Skin epidermis (tissue), 12 donors: Measurements from ENCODE around the gene SETDB2.

Source experiments
- H3K27ac ChIP-seq, 21 experiments: fragments of 200-600 bp; sonication (generic) in 11 of 21; one replicate each; pipeline ENCODE4 v1.5.0; 2020; ENCODE audit warnings: mild to moderate bottlenecking in 3 of 21, inconsistent platforms in 2 of 21, moderate library complexity in 2 of 21
- H3K4me3 ChIP-seq, 7 experiments: fragments of 200-600 bp; sonication (generic) in 2 of 7; one replicate each; pipeline ENCODE4 v1.5.0; 2020; ENCODE audit warnings: inconsistent platforms in 2 of 7, mild to moderate bottlenecking in 2 of 7, moderate library complexity in 1 of 7

Gene SETDB2

GRCh38 chr13:49459580-49459979 lies 15.5 kb downstream of the SETDB2 start:
- no peak overlapping the region for H3K4me3 ChIP-seq
- H3K27ac ChIP-seq = no peak overlapping the region

GRCh38 chr13:49464085-49464484 lies 20.0 kb downstream of the SETDB2 start:
- Histone ChIP-seq H3K27ac (no peak overlapping the region), H3K4me3 (no peak overlapping the region)

GRCh38 chr13:49464621-49465325 lies 20.7 kb downstream of the SETDB2 start:
- no peak overlapping the region for H3K4me3 ChIP-seq
- no peak overlapping the region for H3K27ac ChIP-seq

- H3K4me3 ChIP-seq = no peak overlapping the region
- H3K27ac ChIP-seq = no peak overlapping the region
These were observed 22.3 kb downstream of the SETDB2 start for GRCh38 chr13:49466292-49466838.

- Histone ChIP-seq H3K27ac (no peak overlapping the region), H3K4me3 (no peak overlapping the region)
These were observed 28.1 kb downstream of the SETDB2 start for GRCh38 chr13:49472186-49472585.

GRCh38 chr13:49476529-49476928 lies 32.5 kb downstream of the SETDB2 start:
- H3K27ac ChIP-seq = no peak overlapping the region
- no peak overlapping the region for H3K4me3 ChIP-seq

GRCh38 chr13:49481788-49482187 lies 37.7 kb downstream of the SETDB2 start:
- Histone ChIP-seq H3K4me3 (no peak overlapping the region), H3K27ac (no peak overlapping the region)

- no peak overlapping the region for H3K27ac ChIP-seq
- no peak overlapping the region for H3K4me3 ChIP-seq
These were observed 44.5 kb downstream of the SETDB2 start for GRCh38 chr13:49488563-49488962.

GRCh38 chr13:49494645-49495044 lies 50.6 kb downstream of the SETDB2 start:
- peak overlapping the region; percentile 33 to 70 (median 55) for H3K4me3 ChIP-seq
- H3K27ac ChIP-seq = peak overlapping the region in 18 of 21 experiments; percentile 82 to 98 (median 95)

- peak within 1 kb of the TSS; percentile 33 to 70 (median 55) for H3K4me3 ChIP-seq
These were observed 52.0 kb downstream of the SETDB2 start, which contains the start of gene PHF11 for GRCh38 chr13:49495783-49496762. Gene PHF11 (plus strand): TSS chr13:49495953. CDS start chr13:49496002, 49 bp downstream.

GRCh38 chr13:49496837-49497236 lies 52.8 kb downstream of the SETDB2 start:
- peak overlapping the region in 18 of 21 experiments; percentile 82 to 98 (median 95) for H3K27ac ChIP-seq
- peak overlapping the region in 3 of 7 experiments; percentile 51 to 69 (median 53) for H3K4me3 ChIP-seq

More at GRCh38 chr13:49495783-49496762, 52.0 kb downstream of the SETDB2 start, which contains the start of gene PHF11:
- peak within 1 kb of the TSS; percentile 82 to 98 (median 95) for H3K27ac ChIP-seq

GRCh38 chr13:49497272-49497671 lies 53.2 kb downstream of the SETDB2 start:
- H3K27ac ChIP-seq = peak overlapping the region in 11 of 21 experiments; percentile 2 to 98 (median 39)
- no peak overlapping the region for H3K4me3 ChIP-seq

- Histone ChIP-seq H3K27ac (peak overlapping the region in 9 of 21 experiments; percentile 10 to 98 (median 38)), H3K4me3 (no peak overlapping the region)
These were observed 54.1 kb downstream of the SETDB2 start for GRCh38 chr13:49498206-49498605.

GRCh38 chr13:49499889-49500660 lies 56.0 kb downstream of the SETDB2 start:
- Histone ChIP-seq H3K4me3 (no peak overlapping the region), H3K27ac (peak overlapping the region in 12 of 21 experiments; percentile 2 to 64 (median 32))

- H3K4me3 ChIP-seq = no peak overlapping the region
- H3K27ac ChIP-seq = peak overlapping the region in 2 of 21 experiments; percentile 17 to 37
These were observed 58.9 kb downstream of the SETDB2 start for GRCh38 chr13:49502954-49503353.

GRCh38 chr13:49503951-49504350 lies 59.9 kb downstream of the SETDB2 start:
- Histone ChIP-seq H3K27ac (no peak overlapping the region), H3K4me3 (no peak overlapping the region)

- no peak overlapping the region for H3K27ac ChIP-seq
- H3K4me3 ChIP-seq = no peak overlapping the region
These were observed 68.5 kb downstream of the SETDB2 start for GRCh38 chr13:49512578-49512977.

GRCh38 chr13:49516467-49516866 lies 72.4 kb downstream of the SETDB2 start:
- H3K27ac ChIP-seq = no peak overlapping the region

GRCh38 chr13:49517461-49517860 lies 73.4 kb downstream of the SETDB2 start:
- Histone ChIP-seq H3K4me3 (no peak overlapping the region), H3K27ac (no peak overlapping the region)

More at GRCh38 chr13:49516467-49516866, 72.4 kb downstream of the SETDB2 start:
- no peak overlapping the region for H3K4me3 ChIP-seq
